IMR-90 (cell line): ENCODE data around the gene CHD6. TPM values are rescaled to one million over a fixed set of nuclear protein-coding genes. Genes with fewer than 3 reads are reported as not detected.

Source experiments
- ATAC-seq: fragments of 200-7000 bp; cut with Tn5 transposase; 2 replicates; pipeline ENCODE4 v1.9.1; 2020; ENCODE audit warnings: low read depth, mild to moderate bottlenecking, moderate library complexity
- BruUV-seq: library from RNA; stranded (reverse); fragments of 400-500 nt; replicated peaks from 2 replicates; lab custom pipeline; 2021; lab: Mats Ljungman, UMichigan
- CTCF ChIA-PET: fragments of 300-600 bp; formaldehyde crosslinking; extraction: SDS; loops from one replicate; lab custom pipeline; 2021; ENCODE audit warnings: antibody characterized with exemption; lab: Yijun Ruan, JAX
- POLR2A ChIA-PET: fragments of 300-600 bp; sonication (Branson Sonifier 250); formaldehyde crosslinking; loops from one replicate; lab custom pipeline; 2022; ENCODE audit warnings: antibody characterized with exemption; ENCODE audit not compliant: unreplicated experiment; lab: Charles Lee
- DNase-seq: peaks from one replicate; pipeline ENCODE4 v3.0.0; 2013
- H2AFZ ChIP-seq: replicated peaks from 2 replicates; pipeline ENCODE3; 2013; ENCODE audit warnings: low read length, mild to moderate bottlenecking; ENCODE audit not compliant: poor library complexity
- H2AK5ac ChIP-seq: 2 replicates; pipeline ENCODE4 v1.6.1; 2013; ENCODE audit warnings: low read depth, low read length, inconsistent platforms
- H2AK9ac ChIP-seq: replicated peaks from 2 replicates; pipeline ENCODE3; 2013; ENCODE audit warnings: mild to moderate bottlenecking, low read depth, low read length, moderate library complexity; ENCODE audit not compliant: poor library complexity
- H2BK120ac ChIP-seq: 2 replicates; pipeline ENCODE4 v1.6.1; 2013; ENCODE audit warnings: low read depth, low read length, inconsistent platforms
- H2BK15ac ChIP-seq: 3 replicates; pipeline ENCODE4 v1.6.1; 2013; ENCODE audit warnings: low read depth, low read length, inconsistent platforms
- H2BK20ac ChIP-seq: 2 replicates; pipeline ENCODE4 v1.6.1; 2013; ENCODE audit warnings: low read depth, mild to moderate bottlenecking, inconsistent platforms, low read length, moderate library complexity
- H2BK5ac ChIP-seq: 2 replicates; pipeline ENCODE4 v1.6.1; 2013; ENCODE audit warnings: mild to moderate bottlenecking, low read depth, low read length, inconsistent platforms; ENCODE audit not compliant: poor library complexity, severe bottlenecking
- H3K14ac ChIP-seq: replicated peaks from 2 replicates; pipeline ENCODE4 v1.6.1; 2013; ENCODE audit warnings: low read depth, low read length, inconsistent platforms
- H3K18ac ChIP-seq: 2 replicates; pipeline ENCODE4 v1.6.1; 2013; ENCODE audit warnings: low read depth, low read length, control low read depth
- H3K23ac ChIP-seq: 2 replicates; pipeline ENCODE4 v1.6.1; 2013; ENCODE audit warnings: low read depth, low read length, inconsistent platforms
- H3K27ac ChIP-seq: 2 replicates; pipeline ENCODE4 v1.5.1; 2013; ENCODE audit warnings: mild to moderate bottlenecking, control low read depth, low read length; ENCODE audit not compliant: insufficient read depth
- H3K27me3 ChIP-seq: 2 replicates; pipeline ENCODE4 v1.6.1; 2013; ENCODE audit warnings: low read length; ENCODE audit not compliant: control insufficient read depth, insufficient read depth
- H3K36me3 ChIP-seq: 2 replicates; pipeline ENCODE4 v1.6.1; 2013; ENCODE audit warnings: low read length, mixed read lengths; ENCODE audit not compliant: control insufficient read depth, insufficient read depth
- H3K4ac ChIP-seq: 2 replicates; pipeline ENCODE4 v1.6.1; 2013; ENCODE audit warnings: low read depth, low read length, inconsistent platforms
- H3K4me1 ChIP-seq: 2 replicates; pipeline ENCODE4 v1.6.1; 2013; ENCODE audit warnings: low read length, mixed read lengths; ENCODE audit not compliant: control insufficient read depth, insufficient read depth
- H3K4me2 ChIP-seq: 2 replicates; pipeline ENCODE4 v1.6.1; 2013; ENCODE audit warnings: low read depth, mild to moderate bottlenecking, control low read depth, low read length, moderate library complexity
- H3K4me3 ChIP-seq: 2 replicates; pipeline ENCODE4 v1.5.1; 2013; ENCODE audit warnings: low read depth, mild to moderate bottlenecking, control low read depth, low read length, moderate library complexity; ENCODE audit not compliant: insufficient read depth
- H3K56ac ChIP-seq: 2 replicates; pipeline ENCODE4 v1.6.1; 2013; ENCODE audit warnings: low read length, inconsistent platforms; ENCODE audit not compliant: insufficient read depth; ENCODE audit errors: extremely low read depth
- H3K79me1 ChIP-seq, 2 experiments: 2 replicates each; pipeline ENCODE4 v1.6.1; 2013; ENCODE audit warnings: low read length in 2 of 2, inconsistent platforms in 1 of 2, low read depth in 1 of 2
- H3K9ac ChIP-seq: 2 replicates; pipeline ENCODE4 v1.6.1; 2013; ENCODE audit warnings: low read depth, low read length, control low read depth
- H3K9me1 ChIP-seq: 2 replicates; pipeline ENCODE4 v1.6.1; 2013; ENCODE audit warnings: low read length, inconsistent platforms; ENCODE audit not compliant: insufficient read depth
- H3K9me3 ChIP-seq: 2 replicates; pipeline ENCODE4 v1.6.1; 2013; ENCODE audit warnings: low read length; ENCODE audit not compliant: control insufficient read depth, insufficient read depth
- H4K20me1 ChIP-seq: 2 replicates; pipeline ENCODE4 v1.6.1; 2013; ENCODE audit warnings: low read length, inconsistent platforms; ENCODE audit not compliant: insufficient read depth
- H4K5ac ChIP-seq: 2 replicates; pipeline ENCODE4 v1.6.1; 2013; ENCODE audit warnings: mild to moderate bottlenecking, low read depth, low read length, control low read depth
- H4K8ac ChIP-seq, 2 experiments: 2 replicates each; pipeline ENCODE4 v1.6.1; 2013; ENCODE audit warnings: low read depth in 2 of 2, low read length in 2 of 2, control low read depth in 1 of 2, inconsistent platforms in 1 of 2
- H4K91ac ChIP-seq: 2 replicates; pipeline ENCODE4 v1.6.1; 2013; ENCODE audit warnings: low read depth, low read length, inconsistent platforms; ENCODE audit not compliant: insufficient read depth
- CEBPB ChIP-seq: IDR thresholded peaks from 2 replicates; pipeline ENCODE4 v1.6.1; 2012; ENCODE audit warnings: low read depth, low read length, improper control_type of control experiment
- CHD1 ChIP-seq: IDR thresholded peaks from 2 replicates; pipeline ENCODE4 v1.6.1; 2012; ENCODE audit warnings: low read depth, low read length, improper control_type of control experiment
- CTCF ChIP-seq: conservative IDR thresholded peaks from 2 replicates; pipeline ENCODE4 v1.5.1; 2012; ENCODE audit warnings: mild to moderate bottlenecking, low read depth, low read length, improper control_type of control experiment
- FOS ChIP-seq: fragments of 150-350 bp; IDR thresholded peaks from 2 replicates; pipeline ENCODE4 v1.6.1; 2016; ENCODE audit warnings: low read depth, low read length
- MAFK ChIP-seq: IDR thresholded peaks from 2 replicates; pipeline ENCODE4 v1.6.1; 2012; ENCODE audit warnings: low read depth, low read length, improper control_type of control experiment
- MAZ ChIP-seq: IDR thresholded peaks from 2 replicates; pipeline ENCODE4 v1.6.1; 2012; ENCODE audit warnings: low read depth, mild to moderate bottlenecking, low read length, improper control_type of control experiment, moderate library complexity, borderline replicate concordance
- MXI1 ChIP-seq: IDR thresholded peaks from 2 replicates; pipeline ENCODE4 v1.6.1; 2012; ENCODE audit warnings: low read depth, mild to moderate bottlenecking, low read length, moderate library complexity, borderline replicate concordance
- NFE2L2 ChIP-seq: fragments of 150-350 bp; IDR thresholded peaks from 2 replicates; pipeline ENCODE4 v1.6.1; 2016; ENCODE audit warnings: low read depth, mild to moderate bottlenecking, low read length
- POLR2A ChIP-seq: IDR thresholded peaks from 2 replicates; pipeline ENCODE4 v1.6.1; 2012; ENCODE audit warnings: mild to moderate bottlenecking, low read depth, low read length
- RAD21 ChIP-seq: IDR thresholded peaks from 2 replicates; pipeline ENCODE4 v1.6.1; 2012; ENCODE audit warnings: low read length, improper control_type of control experiment
- RCOR1 ChIP-seq: IDR thresholded peaks from 2 replicates; pipeline ENCODE4 v1.6.1; 2012; ENCODE audit warnings: mild to moderate bottlenecking, low read length, improper control_type of control experiment; ENCODE audit not compliant: insufficient replicate concordance
- SMC3 ChIP-seq: fragments of 150-350 bp; IDR thresholded peaks from 2 replicates; pipeline ENCODE4 v1.6.1; 2016; ENCODE audit warnings: low read depth, mild to moderate bottlenecking, antibody characterized with exemption, low read length, moderate library complexity
- USF2 ChIP-seq: fragments of 150-350 bp; IDR thresholded peaks from 2 replicates; pipeline ENCODE4 v1.6.1; 2017; ENCODE audit warnings: mild to moderate bottlenecking, antibody characterized with exemption, low read length, low read depth
- WGBS, 2 experiments: methylation state at CpG; one replicate each; pipeline versions ENCODE4 v1.1.5 to v1.1.7; 2013; ENCODE audit warnings: missing lambda C conversion rate in 2 of 2; ENCODE audit not compliant: insufficient read length in 1 of 2; ENCODE audit errors: extremely low coverage in 2 of 2; 5-methylcytosine and 5-hydroxymethylcytosine counted together
- dilution Hi-C: fragments of 300-500 bp; cut with HindIII; formaldehyde crosslinking; loops from one replicate; pipeline ENCODE4 v1.14.3; 2018; ENCODE audit warnings: low sequenced_read_pairs; ENCODE audit not compliant: unreplicated experiment
- in situ Hi-C: fragments of 300-500 bp; cut with MboI; formaldehyde crosslinking; loops from 3 replicates; pipeline ENCODE4 v1.14.3; 2019; ENCODE audit warnings: low sequenced_read_pairs, inconsistent platforms, mixed read lengths
- intact Hi-C: fragments of 100-400 bp; cut with micrococcal nuclease; formaldehyde crosslinking; loops from 2 replicates; pipeline ENCODE4 v1.10.0; 2022
- polyA plus RNA-seq, 3 experiments: library from polyadenylated mRNA; depleted of rRNA; stranded (reverse); fragments of >200 nt; gene quantifications; 2 replicates each; pipeline ENCODE4 v1.2.3, GENCODE V29; 2012; ENCODE audit warnings: low replicate concordance in 1 of 3
- total RNA-seq: library from RNA; depleted of rRNA; stranded (reverse); fragments of >200 nt; gene quantifications from 2 replicates; pipeline ENCODE4 v1.2.3, GENCODE V29; 2012
- TF ChIP-seq, protein P1 (sequence below): fragments of 150-350 bp; IDR thresholded peaks from 2 replicates; pipeline ENCODE4 v1.6.1; 2016; ENCODE audit warnings: low read depth, mild to moderate bottlenecking, low read length, moderate library complexity, borderline replicate concordance

Gene CHD6
- total and polyA plus RNA-seq, 2 of the 4 experiments (the other 2 are of a cell fraction): 8.8 to 26.7 TPM

DNA sequence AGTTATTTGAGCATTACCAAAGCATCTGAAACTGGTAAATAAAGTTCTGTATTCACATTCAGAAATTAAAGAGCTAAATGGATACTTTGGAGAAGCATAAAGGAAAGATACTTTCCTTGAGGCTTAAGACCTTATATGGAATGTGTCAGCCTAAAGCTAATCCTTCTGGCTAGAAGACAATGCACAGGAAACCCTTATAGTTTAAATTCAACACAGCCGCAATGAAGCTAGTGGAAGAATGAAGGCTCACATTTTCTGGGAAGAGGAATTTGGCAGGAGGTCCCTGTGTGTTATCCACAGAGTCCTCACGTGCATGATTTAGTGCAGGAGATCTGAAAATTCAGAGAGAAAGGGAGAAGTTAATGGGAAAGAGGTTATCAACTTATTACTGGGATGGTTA, 21.5 kb upstream of the CHD6 start:
- no peaks in the 10 kb centered on the region for H3K9me3 ChIP-seq
- ChIA-PET CTCF (no interaction called here), POLR2A (no interaction called here)
- intact Hi-C loops (no loop called here), dilution Hi-C loops (no loop called here), in situ Hi-C loops (no loop called here)
- H3K23ac ChIP-seq: no peak overlapping the region
- no peak overlapping the region for H3K4ac ChIP-seq
- no CpG with 5 or more reads among the region's 2 CpGs for WGBS, 2 experiments
- H3K56ac ChIP-seq: no peak overlapping the region
- no peak for DNase-seq
- no peak overlapping the region for H3K4me2 ChIP-seq
- no peak overlapping the region for H2AK9ac ChIP-seq
- H2AK5ac ChIP-seq: no peak overlapping the region
- no peak overlapping the region for H2BK15ac ChIP-seq
- no peak overlapping the region for H3K9ac ChIP-seq
- no peak overlapping the region for H4K91ac ChIP-seq
- no peak overlapping the region for H4K5ac ChIP-seq
- no peak overlapping the region for H2BK20ac ChIP-seq
- ATAC-seq: no peak
- H4K20me1 ChIP-seq: no peaks in the 10 kb centered on the region
- H2BK5ac ChIP-seq: no peak overlapping the region
- H3K36me3 ChIP-seq: no peaks in the 10 kb centered on the region
- TF ChIP-seq MAZ: no peak
- TF ChIP-seq MAFK: no peak
- TF ChIP-seq RCOR1: no peak
- TF ChIP-seq POLR2A: no peak
- no peak for TF ChIP-seq MXI1
- no peak for TF ChIP-seq CHD1
- no peak for TF ChIP-seq SMC3
- TF ChIP-seq FOS: no peak
- no peak for TF ChIP-seq USF2
- TF ChIP-seq RAD21: no peak
- no peak for TF ChIP-seq NFE2L2
- TF ChIP-seq CTCF: no peak
- no peak for TF ChIP-seq CEBPB
- TF ChIP-seq, protein P1, sequence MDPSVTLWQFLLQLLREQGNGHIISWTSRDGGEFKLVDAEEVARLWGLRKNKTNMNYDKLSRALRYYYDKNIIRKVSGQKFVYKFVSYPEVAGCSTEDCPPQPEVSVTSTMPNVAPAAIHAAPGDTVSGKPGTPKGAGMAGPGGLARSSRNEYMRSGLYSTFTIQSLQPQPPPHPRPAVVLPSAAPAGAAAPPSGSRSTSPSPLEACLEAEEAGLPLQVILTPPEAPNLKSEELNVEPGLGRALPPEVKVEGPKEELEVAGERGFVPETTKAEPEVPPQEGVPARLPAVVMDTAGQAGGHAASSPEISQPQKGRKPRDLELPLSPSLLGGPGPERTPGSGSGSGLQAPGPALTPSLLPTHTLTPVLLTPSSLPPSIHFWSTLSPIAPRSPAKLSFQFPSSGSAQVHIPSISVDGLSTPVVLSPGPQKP: no peak
- H3K9me1 ChIP-seq: no peaks in the 10 kb centered on the region; the same call in 1 of the 2 replicates
- no peaks in the 10 kb centered on the region for H3K79me1 ChIP-seq
- H3K18ac ChIP-seq: no peak overlapping the region
- peaks cover 7% of the 10 kb centered on the region for H3K27me3 ChIP-seq
- H2BK120ac ChIP-seq: no peak overlapping the region
- no peak overlapping the region for H2AFZ ChIP-seq
- H4K8ac ChIP-seq: no peak overlapping the region
- H3K4me3 ChIP-seq: no peak overlapping the region
- no TSS peak for BruUV-seq
- H3K4me1 ChIP-seq: peaks cover 5% of the 10 kb centered on the region
- no peak overlapping the region for H3K14ac ChIP-seq
- H3K27ac ChIP-seq: no peak overlapping the region
